ENCODE data around the gene PIGW. TPM values are rescaled to one million over a fixed set of nuclear protein-coding genes. Genes with fewer than 3 reads are reported as not detected.

The PIGW gene
- total and polyA plus RNA-seq, 2 experiments from 2014 or later: 5.5 to 15.8 TPM

GRCh38 chr17:36512641-36513040 lies 22.1 kb upstream of the PIGW start:
- H3K4me2 ChIP-seq: no peak overlapping the region
- TF ChIP-seq, protein P1, sequence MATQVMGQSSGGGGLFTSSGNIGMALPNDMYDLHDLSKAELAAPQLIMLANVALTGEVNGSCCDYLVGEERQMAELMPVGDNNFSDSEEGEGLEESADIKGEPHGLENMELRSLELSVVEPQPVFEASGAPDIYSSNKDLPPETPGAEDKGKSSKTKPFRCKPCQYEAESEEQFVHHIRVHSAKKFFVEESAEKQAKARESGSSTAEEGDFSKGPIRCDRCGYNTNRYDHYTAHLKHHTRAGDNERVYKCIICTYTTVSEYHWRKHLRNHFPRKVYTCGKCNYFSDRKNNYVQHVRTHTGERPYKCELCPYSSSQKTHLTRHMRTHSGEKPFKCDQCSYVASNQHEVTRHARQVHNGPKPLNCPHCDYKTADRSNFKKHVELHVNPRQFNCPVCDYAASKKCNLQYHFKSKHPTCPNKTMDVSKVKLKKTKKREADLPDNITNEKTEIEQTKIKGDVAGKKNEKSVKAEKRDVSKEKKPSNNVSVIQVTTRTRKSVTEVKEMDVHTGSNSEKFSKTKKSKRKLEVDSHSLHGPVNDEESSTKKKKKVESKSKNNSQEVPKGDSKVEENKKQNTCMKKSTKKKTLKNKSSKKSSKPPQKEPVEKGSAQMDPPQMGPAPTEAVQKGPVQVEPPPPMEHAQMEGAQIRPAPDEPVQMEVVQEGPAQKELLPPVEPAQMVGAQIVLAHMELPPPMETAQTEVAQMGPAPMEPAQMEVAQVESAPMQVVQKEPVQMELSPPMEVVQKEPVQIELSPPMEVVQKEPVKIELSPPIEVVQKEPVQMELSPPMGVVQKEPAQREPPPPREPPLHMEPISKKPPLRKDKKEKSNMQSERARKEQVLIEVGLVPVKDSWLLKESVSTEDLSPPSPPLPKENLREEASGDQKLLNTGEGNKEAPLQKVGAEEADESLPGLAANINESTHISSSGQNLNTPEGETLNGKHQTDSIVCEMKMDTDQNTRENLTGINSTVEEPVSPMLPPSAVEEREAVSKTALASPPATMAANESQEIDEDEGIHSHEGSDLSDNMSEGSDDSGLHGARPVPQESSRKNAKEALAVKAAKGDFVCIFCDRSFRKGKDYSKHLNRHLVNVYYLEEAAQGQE (IDR thresholded peaks at IDR 0.05; ENCODE audit: unreplicated experiment): no peak
- TF ChIP-seq ZNF462 (CRISPR knock-in tag; IDR thresholded peaks at IDR 0.05) (no peak), CREB1 (CRISPR knock-in tag; IDR thresholded peaks at IDR 0.05; ENCODE audit: low read depth) (no peak), ETS1 (IDR thresholded peaks at IDR 0.05) (no peak), EZH2phosphoT487 (IDR thresholded peaks at IDR 0.05; ENCODE audit: unreplicated experiment) (no peak), NANOG (IDR thresholded peaks at IDR 0.05; ENCODE audit: borderline replicate concordance) (no peak), ZNF114 (CRISPR knock-in tag; IDR thresholded peaks at IDR 0.05) (no peak), JUNB (IDR thresholded peaks at IDR 0.05; ENCODE audit: unreplicated experiment) (no peak), STAT1 (IDR thresholded peaks at IDR 0.05; ENCODE audit: unreplicated experiment) (no peak), POLR2AphosphoS5 (IDR thresholded peaks at IDR 0.05; ENCODE audit: low read depth) (no peak), EZH2 (IDR thresholded peaks at IDR 0.05; ENCODE audit: low read depth, unreplicated experiment) (no peak), CTCF (conservative IDR thresholded peaks at IDR 0.05; ENCODE audit: low read depth in 2 of 2) (no peak), ZNF331 (CRISPR knock-in tag; IDR thresholded peaks at IDR 0.05; ENCODE audit: low read depth) (no peak)
- H3K79me2 ChIP-seq (replicated peaks; ENCODE audit: insufficient read depth): no peaks in the 10 kb centered on the region
- H4K20me1 ChIP-seq (replicated peaks; ENCODE audit: insufficient read depth): peaks cover 4% of the 10 kb centered on the region
- H3F3A ChIP-seq (replicated peaks; ENCODE audit: low read depth): no peaks in the 10 kb centered on the region
- Mint-ChIP-seq H3K4me3 (no peak overlapping the region), H3K27me3 (ENCODE audit: insufficient read depth, low read depth, poor library complexity) (peaks cover 9% of the 10 kb centered on the region), H3K4me1 (no peaks in the 10 kb centered on the region), H3K36me3 (ENCODE audit: low read depth) (peaks cover 93% of the 10 kb centered on the region), H3K27ac (no peak overlapping the region), H3K9me3 (no peaks in the 10 kb centered on the region)
- H3K27ac ChIP-seq (ENCODE audit: low read depth): no peak overlapping the region
- H3K4me3 ChIP-seq: no peak overlapping the region
- ATAC-seq: no peak
- H3K4me1 ChIP-seq (ENCODE audit: insufficient read depth): no peaks in the 10 kb centered on the region
- DNase-seq (ENCODE audit: low spot score): no peak
- no peak overlapping the region for H2AFZ ChIP-seq
- peaks cover 16% of the 10 kb centered on the region for H3K36me3 ChIP-seq (ENCODE audit: insufficient read depth)
- H3K27me3 ChIP-seq (ENCODE audit: insufficient read depth): no peaks in the 10 kb centered on the region
- H3K9me2 ChIP-seq (ENCODE audit: insufficient read depth): no peaks in the 10 kb centered on the region
